Fibroblast of skin of scalp (primary cell): ENCODE data around the gene FBXL15.
"Not testable (repeated sequence)": the region's sequence is repeated elsewhere in the genome, so short reads cannot be mapped to it uniquely, and the experiment has no call there.

Experiments
- DNase-seq: peaks from one replicate; pipeline ENCODE4 v3.0.0-alpha.2; 2013

FBXL15 gene

DNA sequence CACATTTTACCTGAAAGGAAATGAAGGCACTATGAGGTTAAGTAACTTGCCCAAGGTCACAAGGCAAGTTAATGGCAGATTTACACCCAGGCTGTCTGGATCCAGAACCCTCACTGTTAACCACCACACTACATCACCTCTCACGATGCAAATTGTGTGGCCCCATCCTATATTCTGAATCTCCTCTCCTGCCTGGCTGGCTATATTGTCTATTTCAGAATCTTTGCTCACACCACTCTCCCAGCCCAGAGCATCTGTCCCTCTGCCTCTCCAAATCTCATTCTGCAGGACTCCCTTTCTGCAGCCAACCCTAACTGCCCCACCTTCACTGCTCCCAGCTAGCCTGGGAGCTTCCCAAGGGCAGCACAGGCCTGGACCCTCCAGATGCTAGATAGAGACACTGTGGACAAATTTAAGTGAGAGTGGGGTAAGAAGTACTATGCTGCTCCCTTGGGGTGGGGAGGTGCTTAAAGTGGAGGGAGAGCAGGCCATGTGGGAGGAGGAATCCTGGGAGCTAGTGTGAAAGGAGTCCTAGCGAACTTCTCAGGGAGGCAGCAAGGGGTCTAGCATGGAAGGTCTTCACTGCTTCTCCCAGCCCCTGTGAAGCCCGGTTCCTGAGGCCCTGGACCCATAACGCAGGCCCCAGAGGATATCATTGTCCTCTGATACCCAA lies 11.0 kb downstream of the FBXL15 start:
- DNase-seq, result no peak

DNA sequence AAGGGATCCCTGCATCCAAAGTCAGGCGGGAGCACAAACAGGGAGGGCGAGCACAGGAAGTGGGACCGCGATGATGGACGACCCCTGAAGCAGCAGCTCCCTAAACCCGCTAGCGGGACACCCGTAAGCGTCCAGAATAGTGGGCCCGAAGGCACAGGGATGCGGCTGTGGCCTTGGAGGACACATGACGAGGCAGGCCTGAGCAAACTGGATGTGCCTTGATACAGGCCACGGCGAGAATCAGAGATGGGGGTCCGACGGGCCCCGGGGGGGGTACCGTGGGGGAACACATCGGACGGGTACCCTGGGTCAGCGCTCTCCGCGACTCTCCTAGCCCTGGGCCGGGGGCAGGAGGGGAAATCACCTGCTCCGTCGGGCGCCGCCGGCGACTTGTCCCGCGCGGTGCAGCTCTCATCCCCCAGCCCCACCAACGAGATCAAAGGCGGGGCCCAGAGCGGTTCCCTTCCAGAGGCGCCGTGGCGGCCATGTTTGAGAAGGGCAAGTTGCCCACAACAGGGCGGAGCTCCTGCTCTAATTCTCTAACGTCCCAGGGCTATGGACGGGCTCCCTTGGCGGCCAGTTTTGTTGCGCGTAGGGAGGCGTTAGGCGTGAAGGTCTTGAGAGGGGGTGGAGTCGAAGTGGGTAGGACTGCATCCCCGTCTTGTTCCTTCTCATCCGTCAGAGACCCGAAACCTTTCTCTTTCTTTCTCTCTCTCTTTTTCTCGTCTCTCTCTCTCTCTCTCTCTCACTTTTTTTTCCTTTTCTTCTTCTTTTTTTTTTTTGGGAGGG lies 11.7 kb downstream of the FBXL15 start, which contains the start of gene CUEDC2:
Gene CUEDC2, minus strand, starts transcription at position 413 of the 789 bp plus-strand sequence. CDS start 7,386 bp downstream, outside the sequence.
- peak; percentile 98 for DNase-seq

DNA sequence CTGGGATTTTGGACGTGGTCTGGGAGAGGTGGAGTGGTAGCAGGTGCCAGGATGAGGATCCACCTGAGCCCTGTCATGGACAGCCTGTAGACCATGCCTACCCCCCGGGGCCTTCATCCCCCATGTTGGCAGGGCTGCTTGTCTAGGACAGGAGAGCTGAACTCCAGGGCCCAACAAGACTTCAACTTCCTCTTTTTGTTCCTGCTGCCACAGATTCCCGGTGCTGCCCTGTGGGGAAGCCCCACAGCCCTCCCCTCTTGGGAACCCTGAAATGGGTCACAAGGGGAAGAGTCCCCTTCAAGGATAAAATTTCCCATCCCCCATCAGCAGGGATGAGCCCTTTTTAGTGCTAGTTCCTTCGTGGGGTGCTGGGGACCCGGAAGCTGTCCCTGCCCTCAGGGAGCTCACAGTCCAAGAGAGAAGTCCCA lies 13.0 kb downstream of the FBXL15 start:
- DNase-seq, result no peak

DNA sequence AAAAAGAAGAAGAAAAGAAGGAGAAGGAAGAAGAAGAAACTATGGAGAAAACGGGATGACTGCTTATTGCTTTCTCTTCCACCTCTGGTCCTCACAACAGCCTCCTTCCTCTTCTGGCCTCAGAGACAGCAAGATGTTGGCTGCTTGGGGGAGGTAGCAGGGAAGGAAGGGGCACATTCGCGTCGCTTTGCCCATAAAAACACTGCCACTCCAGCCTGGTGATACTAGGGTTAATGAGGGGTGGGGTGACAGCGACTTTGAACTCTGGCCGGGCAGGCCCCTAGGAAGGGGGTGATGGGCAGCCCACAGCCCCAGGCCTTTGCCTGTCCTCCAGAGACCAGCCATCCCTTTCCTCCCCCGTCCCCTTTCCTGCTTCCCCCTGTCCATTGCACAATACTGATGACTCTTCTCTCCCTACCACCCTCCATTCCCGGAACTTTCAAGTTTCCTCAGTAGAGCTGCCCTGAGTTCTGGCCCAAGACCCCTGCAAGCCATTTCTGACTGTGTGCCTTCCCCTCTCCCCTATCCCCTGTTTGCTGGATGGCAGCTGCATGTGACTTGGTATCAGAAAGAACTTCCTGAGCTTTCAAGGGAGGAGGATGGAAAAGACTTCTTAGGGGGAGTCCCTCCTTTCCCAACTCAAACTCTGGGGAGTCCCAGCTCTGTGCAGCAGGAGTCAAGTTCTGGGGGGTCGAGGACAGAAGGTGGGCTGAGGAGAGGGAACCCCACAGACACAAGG lies 13.9 kb downstream of the FBXL15 start:
- peak; percentile 45 for DNase-seq

DNA sequence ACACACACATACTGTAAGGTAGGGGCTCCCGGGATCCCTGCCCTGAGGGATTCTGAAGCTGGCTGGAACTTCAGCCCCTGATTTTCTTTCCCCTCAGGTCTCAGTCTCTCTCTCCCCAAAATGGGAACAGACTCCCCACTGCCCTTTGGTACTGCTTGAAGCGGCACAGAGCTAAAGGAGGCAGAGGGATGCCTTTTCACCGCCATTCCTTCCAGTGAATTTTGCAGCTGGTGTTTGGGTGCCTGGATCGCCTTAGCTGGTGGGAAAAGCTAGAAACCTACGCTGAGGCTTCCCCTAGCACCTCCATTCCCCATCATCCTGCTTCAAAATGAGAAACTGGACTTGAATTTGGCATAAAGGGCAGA lies 14.5 kb downstream of the FBXL15 start:
- no peak for DNase-seq

DNA sequence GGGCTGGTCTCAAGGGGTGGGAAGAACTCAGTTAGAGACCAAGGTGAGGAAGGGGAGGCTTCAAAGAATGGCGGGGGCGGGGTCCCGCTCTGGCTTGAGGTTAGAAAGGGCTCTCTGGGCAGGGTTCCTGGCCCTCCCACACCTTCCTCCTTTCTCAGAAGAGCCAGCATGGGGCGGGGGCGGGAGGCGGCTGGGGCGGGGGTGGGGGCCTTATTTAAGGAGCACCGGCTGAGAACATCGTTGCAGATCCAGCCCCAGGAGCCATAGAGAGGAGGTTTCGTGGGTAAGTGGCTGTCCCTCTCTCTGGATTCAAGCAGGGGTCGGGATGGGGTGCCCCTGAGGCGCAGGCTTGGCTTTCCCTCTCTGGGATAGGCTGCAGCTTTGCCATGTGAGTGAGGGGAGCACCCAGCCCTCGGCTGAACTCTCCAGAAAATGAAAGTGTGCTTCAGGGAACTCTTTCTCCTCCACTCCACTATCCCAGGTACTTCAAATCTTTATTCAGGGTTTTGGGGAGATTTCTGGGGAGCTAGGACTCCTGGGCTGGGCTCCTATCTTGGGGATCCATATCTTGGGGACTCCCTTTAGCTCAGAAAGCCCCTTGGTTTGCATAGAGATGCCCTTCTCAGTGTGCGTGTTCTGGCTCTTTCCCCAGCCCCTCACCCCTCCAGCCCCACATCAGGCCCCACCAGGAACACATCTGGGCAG lies 15.0 kb downstream of the FBXL15 start:
- DNase-seq, result no peak

DNA sequence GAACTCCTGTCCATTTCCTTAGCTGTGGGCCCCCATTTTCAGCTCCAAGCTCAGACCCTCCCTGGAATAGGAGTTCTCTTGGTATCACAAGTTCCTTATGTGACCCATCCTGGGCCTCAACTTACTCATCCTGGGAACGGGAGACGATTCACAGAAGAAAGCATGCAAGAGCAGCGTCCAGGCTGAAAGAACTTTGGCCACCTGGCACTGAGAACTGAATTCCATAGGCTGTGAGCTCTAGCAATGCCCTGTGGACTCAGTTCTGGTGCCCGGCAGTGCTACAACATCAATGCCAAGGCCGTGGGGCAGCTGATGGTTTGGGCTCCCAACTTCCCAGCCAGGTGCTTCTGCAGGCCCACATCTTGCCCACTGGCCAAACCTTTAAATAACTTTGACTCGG lies 15.7 kb downstream of the FBXL15 start:
- no peak for DNase-seq

DNA sequence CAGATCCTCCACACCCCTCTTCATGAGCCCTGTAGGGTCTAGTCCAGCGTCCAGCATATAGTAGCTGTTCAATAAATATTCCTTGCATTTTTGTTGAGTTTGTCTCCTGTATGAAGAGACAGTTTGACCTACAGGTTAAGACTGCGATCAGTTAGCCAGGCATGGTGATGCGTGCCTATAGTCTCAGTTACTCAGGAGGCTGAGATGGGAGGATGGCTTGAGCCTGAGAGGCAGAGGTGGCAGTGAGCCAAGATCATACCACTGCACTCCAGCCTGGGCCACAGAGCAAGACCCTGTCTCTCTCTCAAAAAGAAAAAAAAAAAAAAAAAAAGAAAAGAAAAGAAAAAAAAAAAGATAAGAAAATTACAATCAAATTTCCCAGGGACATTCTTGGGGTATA lies 16.9 kb downstream of the FBXL15 start:
- DNase-seq, result no peak

DNA sequence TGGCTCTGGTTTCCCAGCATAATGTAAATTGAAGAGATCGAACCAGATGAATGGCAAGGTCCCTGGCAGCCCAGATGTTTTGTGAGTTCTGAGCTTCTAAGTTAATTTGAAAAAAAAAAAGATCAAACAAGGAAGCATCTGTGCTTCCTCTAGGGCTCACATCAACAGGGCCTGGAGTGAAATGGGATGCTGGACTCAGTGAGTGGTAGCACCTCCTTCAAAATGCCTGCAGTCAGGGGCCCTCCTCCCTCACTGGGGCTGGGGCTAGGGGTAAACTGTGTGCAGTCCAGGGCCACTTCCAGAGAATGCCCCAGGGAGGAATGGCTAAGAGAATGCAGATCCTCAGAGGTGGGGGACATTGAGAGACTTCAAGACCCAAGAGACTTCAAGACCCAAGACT lies 17.7 kb downstream of the FBXL15 start:
- no peak for DNase-seq

DNA sequence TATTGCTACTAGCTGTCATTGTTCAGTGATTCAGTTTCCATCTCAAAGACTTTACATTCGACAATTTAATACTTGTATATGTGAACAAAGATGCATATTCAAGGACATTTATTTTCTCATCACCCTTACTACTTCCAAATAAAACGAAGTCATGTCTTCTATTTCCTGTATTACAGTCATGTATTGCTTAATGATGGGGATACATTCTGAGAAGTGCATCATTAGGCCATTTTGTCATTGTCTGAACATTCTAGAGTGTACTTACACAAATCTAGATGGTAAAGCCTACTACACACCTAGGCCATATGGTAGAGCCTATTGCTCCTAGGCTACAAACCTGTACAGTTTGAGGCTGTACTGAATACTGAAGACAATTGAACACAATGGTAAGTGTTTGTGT lies 24.2 kb downstream of the FBXL15 start:
- no peak for DNase-seq

DNA sequence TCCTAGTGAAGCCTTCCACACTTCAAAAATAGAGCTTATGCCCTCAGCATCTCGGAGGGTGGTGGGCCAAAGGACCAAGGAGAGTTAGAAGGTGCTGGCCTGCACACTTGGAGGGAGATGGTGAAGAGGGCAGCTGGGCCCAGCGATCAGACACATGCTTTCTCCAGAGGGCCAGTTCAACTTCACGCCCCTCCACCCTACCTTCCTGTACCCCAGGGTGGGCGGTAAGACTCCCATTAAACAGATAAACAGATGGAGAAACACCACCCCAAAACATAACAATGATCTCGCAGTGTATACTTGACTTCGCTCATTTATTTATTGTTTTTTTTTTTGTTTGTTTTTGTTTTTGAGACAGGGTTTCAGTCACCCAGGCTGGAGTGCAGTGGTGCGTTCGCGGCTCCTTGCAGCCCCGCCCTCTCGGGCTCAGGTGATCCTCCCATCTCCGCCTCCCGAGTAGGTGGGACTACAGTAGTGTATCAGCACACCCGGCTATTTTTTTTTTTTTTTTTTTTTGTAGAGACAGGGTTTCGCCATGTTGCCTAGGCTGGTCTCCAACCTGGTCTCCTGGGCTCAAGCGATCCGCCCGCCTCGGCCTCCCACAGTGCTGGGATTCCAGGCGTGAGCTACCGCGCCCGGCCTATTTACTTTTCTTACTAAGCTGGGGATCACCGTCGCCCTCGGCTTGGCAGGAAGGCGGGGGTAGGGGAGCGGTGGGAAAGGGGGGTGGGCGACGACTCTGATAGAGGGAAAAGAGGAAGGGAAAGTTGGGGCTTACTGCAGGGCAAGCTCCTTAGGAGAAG lies 28.9 kb downstream of the FBXL15 start:
- DNase-seq, result peak; percentile 27

DNA sequence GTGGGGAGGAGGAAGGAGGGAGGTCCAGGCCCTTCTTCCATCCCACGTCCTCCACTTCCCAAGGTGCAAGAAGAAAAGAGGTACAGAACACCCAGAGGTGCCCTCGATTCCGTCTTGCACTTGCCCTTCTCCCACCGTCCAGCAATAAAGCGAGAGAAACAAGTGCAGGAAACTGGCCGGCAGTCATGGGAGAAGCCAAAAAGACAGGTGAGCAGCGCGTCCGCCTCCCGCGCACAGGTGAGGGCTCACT lies 29.4 kb downstream of the FBXL15 start:
- no peak for DNase-seq

DNA sequence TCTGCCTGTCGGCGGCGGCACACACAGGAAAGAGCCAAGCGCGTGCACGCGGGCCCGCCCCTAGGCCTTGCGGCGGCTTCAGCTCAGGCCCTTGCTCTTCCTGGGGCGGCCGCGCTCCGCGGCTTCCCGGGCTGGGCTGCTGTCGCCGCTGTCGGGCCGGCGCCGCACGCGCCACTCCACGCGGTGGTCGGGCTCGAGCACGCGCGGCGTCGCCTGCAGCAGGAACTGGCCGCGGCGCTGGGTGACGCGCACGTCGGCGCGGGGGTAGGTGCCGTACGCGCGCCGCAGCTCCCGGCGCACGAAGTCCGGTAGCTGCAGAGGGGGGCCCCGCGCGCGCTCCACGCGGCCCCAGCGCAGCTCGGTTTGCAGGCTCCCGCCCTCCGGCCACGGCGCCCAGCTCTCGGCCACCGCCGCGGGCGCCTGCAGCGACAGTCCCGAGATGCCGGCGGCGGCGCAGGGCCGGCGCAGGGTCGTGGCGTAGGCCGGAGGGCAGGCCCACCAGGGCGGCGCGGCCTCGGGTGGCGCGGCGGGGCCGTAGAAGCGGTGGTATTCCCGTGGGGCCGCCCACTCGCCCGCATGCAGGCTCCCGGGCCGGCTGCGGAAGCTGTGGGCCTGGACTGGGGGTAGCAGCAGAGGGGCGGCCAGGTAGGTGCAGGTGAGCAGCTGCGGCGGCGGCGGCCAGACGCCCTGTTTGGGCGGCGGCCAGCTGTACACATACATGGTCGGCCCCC lies 29.9 kb downstream of the FBXL15 start:
- DNase-seq, result peak; percentile 84

DNA sequence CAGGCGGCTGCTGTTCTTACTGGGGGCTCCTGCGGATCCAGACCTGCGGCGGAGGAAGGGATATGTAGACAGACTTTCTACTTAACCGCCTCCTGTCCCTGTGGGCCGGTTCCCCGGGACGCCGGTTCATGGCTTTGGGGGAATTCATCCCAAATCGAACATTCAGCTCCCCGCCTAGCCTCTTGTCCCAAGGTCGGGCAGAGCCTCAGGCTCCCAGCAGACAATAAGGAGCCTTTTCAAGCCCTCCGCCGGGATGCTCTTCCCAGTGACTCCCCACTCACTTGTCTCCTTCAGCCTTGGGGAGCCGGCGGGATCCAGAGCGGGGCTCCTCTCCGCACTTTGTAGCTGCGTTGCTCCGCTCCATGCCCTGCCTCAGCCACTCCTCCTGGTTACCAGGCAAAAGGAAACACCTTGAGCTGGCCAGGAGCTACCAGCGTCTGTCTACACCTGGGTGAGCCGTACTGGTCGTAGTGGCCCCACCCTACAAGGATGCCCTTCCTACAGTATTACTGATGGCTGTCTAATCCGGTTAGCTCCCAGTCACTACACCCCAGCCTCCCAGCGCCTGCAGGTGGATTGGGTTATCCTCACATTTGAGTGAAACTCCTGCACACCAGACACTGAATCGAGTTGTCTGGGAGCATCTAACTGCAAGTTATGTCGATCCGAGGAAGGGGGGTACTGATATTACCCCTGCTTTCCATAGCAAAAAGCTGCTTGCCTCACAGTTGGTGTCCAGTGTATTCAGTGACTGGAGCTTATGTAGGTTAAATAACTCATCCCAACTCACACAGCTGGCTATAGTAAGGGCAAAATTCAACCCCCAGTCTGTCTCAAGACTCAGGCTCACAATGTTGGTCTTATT lies 30.7 kb downstream of the FBXL15 start, which contains the start of gene C10orf95:
Gene C10orf95, minus strand, starts transcription at position 439 of the 865 bp plus-strand sequence. CDS start 450 bp downstream, outside the sequence.
- DNase-seq, result no peak

DNA sequence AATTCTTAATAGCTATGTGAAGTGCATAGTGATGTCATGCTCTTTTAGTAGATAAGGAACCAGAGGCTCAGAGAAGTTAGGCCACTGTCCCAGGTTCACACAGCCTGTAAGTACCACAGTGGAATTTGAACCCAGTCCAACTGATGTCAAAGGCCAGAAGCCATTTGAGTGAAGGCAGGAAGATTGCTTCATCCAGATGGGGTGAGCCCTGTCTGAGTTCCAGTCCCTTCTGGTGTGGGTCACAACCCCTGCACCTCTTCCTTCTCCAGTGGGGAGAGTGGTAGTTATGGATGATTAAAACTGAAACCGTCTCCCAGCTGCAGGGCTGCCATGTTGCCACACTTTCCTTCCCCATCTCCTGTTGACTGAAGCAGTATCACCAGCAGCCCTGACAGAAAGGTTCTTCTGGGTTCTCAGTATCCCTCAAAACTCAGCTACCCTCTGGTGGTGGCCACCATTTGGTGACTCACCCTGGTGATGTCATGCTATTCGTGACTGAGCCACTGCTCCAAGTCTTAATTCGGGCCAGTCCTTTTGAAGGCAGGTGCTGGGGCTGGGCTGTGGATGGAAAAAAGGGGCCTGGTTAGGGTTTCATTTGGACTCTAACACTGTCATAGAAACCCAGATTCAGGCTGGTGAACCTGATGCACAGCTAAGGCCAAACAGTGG lies 32.2 kb downstream of the FBXL15 start:
- DNase-seq, result peak; percentile 61

DNA sequence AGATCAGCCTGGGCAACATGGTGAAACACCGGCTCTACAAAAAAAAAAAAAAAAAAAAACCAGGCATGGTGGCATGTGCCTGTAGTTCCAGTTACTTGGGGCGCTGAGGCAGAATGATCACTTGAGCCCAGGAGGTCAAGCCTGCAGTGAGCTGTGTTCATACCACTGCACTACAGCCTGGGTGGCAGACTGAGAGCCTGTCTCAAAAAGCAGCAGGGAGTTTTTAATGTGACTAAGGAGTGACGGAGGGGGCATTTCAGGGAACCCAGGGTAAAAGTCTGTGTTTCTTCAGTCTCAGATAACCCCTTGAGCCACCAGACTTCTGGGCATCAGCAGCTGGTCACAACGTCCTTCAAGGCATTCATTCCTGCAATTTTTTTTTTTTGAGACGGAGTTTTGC lies 32.9 kb downstream of the FBXL15 start:
- DNase-seq, result no peak

DNA sequence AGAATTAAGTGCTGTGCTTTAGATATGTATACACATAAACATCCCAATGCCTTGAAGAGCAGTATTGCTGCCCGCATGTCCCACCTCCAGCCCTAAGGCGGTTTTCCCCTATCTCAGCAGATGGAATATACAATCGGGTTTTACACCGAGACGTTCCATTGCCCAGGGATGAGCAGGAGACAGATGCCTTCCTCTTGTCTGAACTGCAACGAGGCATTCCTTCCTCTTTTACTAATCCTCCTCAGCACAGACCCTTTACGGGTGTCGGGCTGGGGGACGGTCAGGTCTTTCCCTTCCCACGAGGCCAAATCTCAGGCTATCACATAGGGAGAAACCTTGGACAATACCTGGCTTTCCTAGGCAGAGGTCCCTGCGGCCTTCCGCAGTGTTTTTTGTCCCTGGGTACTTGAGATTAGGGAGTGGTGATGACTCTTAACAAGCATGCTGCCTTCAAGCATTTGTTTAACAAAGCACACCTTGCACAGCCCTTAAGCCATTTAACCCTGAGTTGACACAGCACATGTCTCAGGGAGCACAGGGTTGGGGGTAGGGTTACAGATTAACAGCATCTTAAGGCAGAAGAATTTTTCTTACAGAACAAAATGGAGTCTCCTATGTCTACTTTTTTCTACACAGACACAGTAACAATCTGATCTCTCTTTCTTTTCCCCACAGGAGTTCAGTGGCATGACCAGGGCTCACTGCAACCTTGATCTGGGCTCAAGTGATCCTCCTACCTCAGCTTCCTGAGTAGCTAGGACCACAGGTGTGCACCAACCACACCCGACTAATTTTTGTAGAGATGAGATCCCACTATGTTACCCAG lies 34.2 kb downstream of the FBXL15 start:
- DNase-seq, result not testable (repeated sequence)

DNA sequence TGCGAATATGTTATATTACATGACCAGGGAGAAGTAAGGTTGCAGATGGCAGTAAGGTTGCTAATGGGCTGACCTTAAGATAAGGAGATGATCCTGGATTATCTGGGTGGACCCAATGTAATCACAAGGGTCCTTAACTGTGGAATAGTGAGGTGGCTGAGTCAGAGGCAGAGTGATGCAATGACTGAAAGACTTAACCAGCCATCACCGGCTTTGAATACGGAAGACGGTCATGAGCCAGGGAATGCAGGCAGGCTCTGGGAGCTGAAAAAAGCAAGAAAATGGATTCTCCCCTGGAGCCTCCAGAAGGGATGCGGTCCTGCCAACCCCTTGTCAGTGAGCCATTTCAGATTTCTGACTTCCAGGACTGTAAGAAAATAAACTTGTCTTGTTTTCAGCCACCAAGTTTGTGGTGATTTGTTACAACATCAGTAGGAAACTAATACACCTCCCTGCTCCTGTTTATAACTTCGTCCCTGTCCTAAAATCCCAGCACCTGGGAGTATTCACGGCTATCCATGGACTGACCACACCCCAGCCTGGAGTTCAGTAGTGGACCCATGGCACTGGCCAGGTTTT lies 35.3 kb downstream of the FBXL15 start:
- peak; percentile 85 for DNase-seq
